WTC11 (cell line): ENCODE measurements around the gene NIN.

Experiments
- IRF2 ChIP-seq: sonication (generic); formaldehyde crosslinking; IDR thresholded peaks from 2 replicates; pipeline ENCODE4 v1.8.0; 2022; ENCODE audit warnings: low read depth, missing genetic modification reagents, borderline replicate concordance
- ZNF425 ChIP-seq: fragments of 250-450 bp; sonication (Bioruptor Pico); conservative IDR thresholded peaks from 2 replicates; pipeline ENCODE4 v1.9.0; 2021; ENCODE audit warnings: mild to moderate bottlenecking
- ZNF512 ChIP-seq: sonication (generic); formaldehyde crosslinking; IDR thresholded peaks from 2 replicates; pipeline ENCODE4 v1.8.1; 2022; ENCODE audit warnings: missing genetic modification reagents, borderline replicate concordance

- no peak for TF ChIP-seq IRF2 (CRISPR knock-in tag)
- TF ChIP-seq ZNF512 (CRISPR knock-in tag) = no peak
- no peak for TF ChIP-seq ZNF425 (CRISPR knock-in tag)
Observed at GRCh38 chr14:50688875-50689274, 142.1 kb downstream of the NIN start.
